Nephron (organoid): Measurements from ENCODE around the gene SEC24D.
A peak's percentile ranks its signal among the peaks of the same experiment; 100 is the strongest.

ENCODE experiments used
- H3K27ac Mint-ChIP-seq, 3 experiments: 2 replicates each; pipeline ENCODE4 v1.8.0; 2020; ENCODE audit warnings: mixed read lengths in 3 of 3, mild to moderate bottlenecking in 2 of 3, moderate library complexity in 1 of 3
- H3K27me3 Mint-ChIP-seq: 2 replicates; pipeline ENCODE4 v1.8.0; 2021; ENCODE audit warnings: low read depth, mild to moderate bottlenecking, moderate library complexity, mixed read lengths
- H3K36me3 Mint-ChIP-seq: 2 replicates; pipeline ENCODE4 v1.8.0; 2020; ENCODE audit warnings: low read depth, mixed read lengths
- H3K4me1 Mint-ChIP-seq: 2 replicates; pipeline ENCODE4 v1.8.0; 2020; ENCODE audit warnings: mixed read lengths
- H3K4me3 Mint-ChIP-seq, 3 experiments: 2 replicates each; pipeline ENCODE4 v1.8.0; 2020; ENCODE audit warnings: mild to moderate bottlenecking in 3 of 3, mixed read lengths in 3 of 3, moderate library complexity in 2 of 3
- H3K9me3 Mint-ChIP-seq: 2 replicates; pipeline ENCODE4 v1.8.0; 2020; ENCODE audit warnings: mixed read lengths
- TF ChIP-seq, protein P1 (sequence below), 3 experiments: fragments of 200-600 bp; sonication (generic); IDR thresholded peaks; one replicate each; pipeline ENCODE4 v1.5.0; 2021; ENCODE audit warnings: antibody characterized with exemption in 3 of 3; ENCODE audit not compliant: unreplicated experiment in 3 of 3

The SEC24D gene

DNA sequence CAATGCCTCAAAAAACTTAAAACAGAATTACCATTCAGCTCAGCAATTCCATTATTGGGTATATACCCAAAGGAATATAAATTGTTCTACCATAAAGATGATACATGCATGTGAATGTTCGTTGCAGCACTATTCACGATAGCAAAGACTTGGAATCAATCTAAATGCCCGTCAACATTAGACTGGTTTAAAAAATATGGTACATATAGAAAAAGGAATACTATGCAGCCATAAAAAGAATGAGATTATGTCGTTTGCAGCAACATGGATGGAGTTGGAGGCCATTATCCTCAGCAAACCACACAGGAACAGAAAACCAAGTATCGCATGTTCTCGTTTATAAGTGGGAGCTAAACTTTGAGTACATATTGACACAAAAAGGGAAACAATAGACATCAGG, 41.9 kb upstream of the SEC24D start:
- no peaks in the 10 kb centered on the region for H3K4me1 Mint-ChIP-seq
- TF ChIP-seq, protein P1, sequence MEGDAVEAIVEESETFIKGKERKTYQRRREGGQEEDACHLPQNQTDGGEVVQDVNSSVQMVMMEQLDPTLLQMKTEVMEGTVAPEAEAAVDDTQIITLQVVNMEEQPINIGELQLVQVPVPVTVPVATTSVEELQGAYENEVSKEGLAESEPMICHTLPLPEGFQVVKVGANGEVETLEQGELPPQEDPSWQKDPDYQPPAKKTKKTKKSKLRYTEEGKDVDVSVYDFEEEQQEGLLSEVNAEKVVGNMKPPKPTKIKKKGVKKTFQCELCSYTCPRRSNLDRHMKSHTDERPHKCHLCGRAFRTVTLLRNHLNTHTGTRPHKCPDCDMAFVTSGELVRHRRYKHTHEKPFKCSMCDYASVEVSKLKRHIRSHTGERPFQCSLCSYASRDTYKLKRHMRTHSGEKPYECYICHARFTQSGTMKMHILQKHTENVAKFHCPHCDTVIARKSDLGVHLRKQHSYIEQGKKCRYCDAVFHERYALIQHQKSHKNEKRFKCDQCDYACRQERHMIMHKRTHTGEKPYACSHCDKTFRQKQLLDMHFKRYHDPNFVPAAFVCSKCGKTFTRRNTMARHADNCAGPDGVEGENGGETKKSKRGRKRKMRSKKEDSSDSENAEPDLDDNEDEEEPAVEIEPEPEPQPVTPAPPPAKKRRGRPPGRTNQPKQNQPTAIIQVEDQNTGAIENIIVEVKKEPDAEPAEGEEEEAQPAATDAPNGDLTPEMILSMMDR (IDR thresholded peaks at IDR 0.05; ENCODE audit: unreplicated experiment in 3 of 3): no peak

DNA sequence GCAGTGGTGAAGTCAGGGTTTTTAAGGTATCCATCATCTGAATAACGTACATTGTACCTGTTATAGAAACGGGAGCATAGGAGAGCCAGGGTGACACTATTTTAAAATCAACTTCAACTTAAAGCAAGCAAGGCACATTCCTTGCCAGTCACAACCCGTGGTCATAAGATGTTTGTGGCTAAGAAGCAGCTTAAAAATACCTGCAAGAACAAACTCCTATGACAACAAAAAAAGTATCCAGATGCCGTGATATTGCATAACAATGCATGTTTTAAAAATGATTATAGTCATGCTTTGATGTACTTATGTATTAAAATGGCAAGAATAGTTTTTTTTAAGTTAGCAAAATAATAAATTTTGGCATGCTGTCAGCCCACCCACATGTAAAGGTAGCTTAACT, 36.3 kb upstream of the SEC24D start:
- no peaks in the 10 kb centered on the region for H3K36me3 Mint-ChIP-seq
- H3K4me1 Mint-ChIP-seq: peaks cover 18% of the 10 kb centered on the region
- no peaks in the 10 kb centered on the region for H3K27me3 Mint-ChIP-seq
- TF ChIP-seq, protein P1 (IDR thresholded peaks at IDR 0.05; ENCODE audit: unreplicated experiment in 3 of 3): no peak
- no peak overlapping the region for H3K4me3 Mint-ChIP-seq
- H3K27ac Mint-ChIP-seq: no peak overlapping the region
- H3K9me3 Mint-ChIP-seq: peaks cover 5% of the 10 kb centered on the region

More for the DNA sequence above, 41.9 kb upstream of the SEC24D start:
- H3K9me3 Mint-ChIP-seq: peaks cover 11% of the 10 kb centered on the region
- no peak overlapping the region for H3K27ac Mint-ChIP-seq
- no peaks in the 10 kb centered on the region for H3K27me3 Mint-ChIP-seq
- no peaks in the 10 kb centered on the region for H3K36me3 Mint-ChIP-seq
- no peak overlapping the region for H3K4me3 Mint-ChIP-seq

DNA sequence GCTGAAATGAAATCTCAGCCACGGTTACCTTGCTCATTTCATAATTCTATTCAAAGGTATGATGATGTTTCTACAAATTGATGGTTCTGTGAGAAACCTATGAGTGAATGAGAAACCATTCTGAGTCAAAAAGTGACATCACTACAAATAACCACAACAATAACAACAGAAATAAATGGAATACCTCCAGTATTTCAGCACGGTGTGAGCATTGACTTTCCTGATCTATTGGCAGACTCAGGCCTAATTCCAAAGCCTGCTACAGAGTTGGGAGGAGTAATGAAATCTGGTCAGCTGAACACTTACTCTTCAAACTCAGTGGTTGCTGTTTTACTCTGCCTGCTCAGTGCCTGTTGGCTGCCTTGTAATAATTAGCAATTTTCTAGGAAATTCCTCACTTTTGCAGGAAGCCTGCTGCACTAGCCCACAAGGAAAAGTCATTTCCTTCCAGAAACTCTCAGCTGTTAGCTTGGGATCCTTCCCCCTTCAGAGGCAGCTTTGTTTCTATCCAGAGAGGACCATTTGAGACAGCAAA, 33.9 kb upstream of the SEC24D start:
- no peak overlapping the region for H3K4me3 Mint-ChIP-seq
- H3K36me3 Mint-ChIP-seq: no peaks in the 10 kb centered on the region
- H3K9me3 Mint-ChIP-seq: peaks cover 1% of the 10 kb centered on the region
- H3K27ac Mint-ChIP-seq: peak overlapping the region; percentile 72 to 86 (median 82)
- TF ChIP-seq, protein P1 (IDR thresholded peaks at IDR 0.05; ENCODE audit: unreplicated experiment in 3 of 3): no peak
- peaks cover 18% of the 10 kb centered on the region for H3K4me1 Mint-ChIP-seq
- no peaks in the 10 kb centered on the region for H3K27me3 Mint-ChIP-seq

DNA sequence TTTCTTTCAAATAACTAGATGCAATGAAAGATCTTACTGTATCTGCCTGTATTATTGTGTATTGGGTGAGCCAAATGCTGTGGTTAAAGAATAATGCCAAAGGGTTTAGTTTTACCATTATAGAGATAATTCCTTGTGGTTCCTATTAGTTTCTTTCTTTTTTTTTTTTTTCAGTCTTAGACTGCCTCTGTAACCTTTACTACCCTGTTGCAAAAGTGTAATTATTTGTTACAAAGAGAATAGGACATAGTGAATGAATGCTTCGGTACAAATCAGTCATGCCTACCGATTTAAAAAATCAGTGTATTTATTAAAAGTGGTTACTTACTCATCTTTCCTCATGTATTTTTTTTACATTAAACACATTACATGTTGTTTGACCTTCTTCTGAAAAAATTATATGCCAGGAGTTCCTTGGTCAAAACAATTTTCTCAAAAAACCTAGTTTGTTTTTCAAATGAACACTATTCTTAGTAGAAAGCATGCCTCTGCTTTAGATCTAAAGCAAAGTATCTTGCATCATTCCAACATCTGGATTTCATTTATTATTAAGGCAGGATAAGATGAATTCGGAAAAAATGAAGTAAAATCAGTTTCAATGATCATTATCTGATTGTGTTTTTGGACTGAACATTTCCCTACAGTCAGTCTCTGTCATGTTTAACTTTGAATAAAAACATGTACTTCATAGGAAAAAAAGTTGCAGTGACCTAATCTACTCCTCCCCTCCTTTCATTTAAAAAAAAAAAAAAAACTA, 31.6 kb upstream of the SEC24D start:
- Mint-ChIP-seq H3K9me3 (no peaks in the 10 kb centered on the region), H3K36me3 (no peaks in the 10 kb centered on the region), H3K4me3 (no peak overlapping the region), H3K4me1 (peaks cover 18% of the 10 kb centered on the region), H3K27me3 (no peaks in the 10 kb centered on the region), H3K27ac (peak overlapping the region in 2 of 3 experiments; percentile 44 to 52)
- TF ChIP-seq, protein P1 (IDR thresholded peaks at IDR 0.05; ENCODE audit: unreplicated experiment in 3 of 3): no peak

DNA sequence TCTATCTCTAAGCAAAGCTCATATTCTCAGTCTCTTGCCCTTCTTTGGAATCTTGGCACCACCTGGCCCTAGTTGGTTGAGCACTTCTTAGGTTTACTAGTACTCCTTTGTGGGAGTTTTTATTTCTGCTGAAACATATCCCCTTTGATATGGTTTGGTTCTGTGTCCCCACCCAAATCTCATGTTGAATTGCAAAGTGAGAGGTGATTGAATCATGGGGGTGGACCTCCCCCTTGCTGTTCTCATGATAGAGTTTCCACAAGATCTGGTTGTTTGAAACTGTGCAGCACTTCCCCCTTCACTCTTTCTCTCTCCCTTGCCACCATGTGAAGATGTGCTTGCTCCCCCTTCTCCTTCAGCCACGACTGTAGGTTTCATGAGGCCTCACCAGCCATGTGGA, 30.5 kb upstream of the SEC24D start:
- TF ChIP-seq, protein P1 (IDR thresholded peaks at IDR 0.05; ENCODE audit: unreplicated experiment in 3 of 3): no peak
- no peak overlapping the region for H3K4me3 Mint-ChIP-seq
- no peaks in the 10 kb centered on the region for H3K36me3 Mint-ChIP-seq
- H3K4me1 Mint-ChIP-seq: peaks cover 18% of the 10 kb centered on the region
- no peaks in the 10 kb centered on the region for H3K9me3 Mint-ChIP-seq
- H3K27me3 Mint-ChIP-seq: no peaks in the 10 kb centered on the region
- no peak overlapping the region for H3K27ac Mint-ChIP-seq
